Calu3 (cell line): Measurements from ENCODE around the gene DLL4. TPM values are rescaled to one million over a fixed set of nuclear protein-coding genes. Genes with fewer than 3 reads are reported as not detected.

ENCODE experiments used
- BruUV-seq: library from RNA; stranded (reverse); fragments of 400-500 nt; replicated peaks from 2 replicates; lab custom pipeline; 2021; lab: Mats Ljungman, UMichigan
- CTCF ChIA-PET: fragments of 300-600 bp; sonication (Branson Sonifier 250); formaldehyde crosslinking; loops from one replicate; lab custom pipeline; 2022; ENCODE audit warnings: antibody characterized with exemption; lab: Charles Lee
- DNase-seq: peaks from one replicate; pipeline ENCODE4 v3.0.0; 2022
- H3K27ac Mint-ChIP-seq: one replicate; pipeline ENCODE4 v1.8.0; 2022; ENCODE audit warnings: mixed read lengths; ENCODE audit not compliant: unreplicated experiment
- H3K27me3 Mint-ChIP-seq: one replicate; pipeline ENCODE4 v1.8.0; 2022; ENCODE audit warnings: mixed read lengths; ENCODE audit not compliant: unreplicated experiment
- H3K36me3 Mint-ChIP-seq: one replicate; pipeline ENCODE4 v1.8.0; 2022; ENCODE audit warnings: mild to moderate bottlenecking, moderate library complexity, mixed read lengths; ENCODE audit not compliant: insufficient read depth, unreplicated experiment
- H3K4me1 Mint-ChIP-seq: one replicate; pipeline ENCODE4 v1.8.0; 2022; ENCODE audit warnings: mild to moderate bottlenecking, low read depth, mixed read lengths; ENCODE audit not compliant: unreplicated experiment
- H3K4me3 Mint-ChIP-seq: one replicate; pipeline ENCODE4 v1.8.0; 2022; ENCODE audit warnings: mild to moderate bottlenecking, low read depth, moderate library complexity, mixed read lengths; ENCODE audit not compliant: unreplicated experiment
- H3K9me3 Mint-ChIP-seq: one replicate; pipeline ENCODE4 v1.8.0; 2022; ENCODE audit warnings: low read depth, mixed read lengths; ENCODE audit not compliant: unreplicated experiment
- intact Hi-C: fragments of 100-400 bp; cut with micrococcal nuclease; formaldehyde crosslinking; loops from one replicate; pipeline ENCODE4 v1.10.0; 2022; ENCODE audit not compliant: unreplicated experiment
- total RNA-seq: library from RNA; stranded (reverse); gene quantifications from 2 replicates; pipeline ENCODE4 v1.2.3, GENCODE V29; 2022
- TF ChIP-seq, protein P1 (sequence below): fragments of 200-600 bp; IDR thresholded peaks from one replicate; pipeline ENCODE4 v1.8.0; 2022; ENCODE audit warnings: antibody characterized with exemption; ENCODE audit not compliant: unreplicated experiment

The DLL4 gene
- total RNA-seq, 1 experiment from 2014 or later = not detected

DNA sequence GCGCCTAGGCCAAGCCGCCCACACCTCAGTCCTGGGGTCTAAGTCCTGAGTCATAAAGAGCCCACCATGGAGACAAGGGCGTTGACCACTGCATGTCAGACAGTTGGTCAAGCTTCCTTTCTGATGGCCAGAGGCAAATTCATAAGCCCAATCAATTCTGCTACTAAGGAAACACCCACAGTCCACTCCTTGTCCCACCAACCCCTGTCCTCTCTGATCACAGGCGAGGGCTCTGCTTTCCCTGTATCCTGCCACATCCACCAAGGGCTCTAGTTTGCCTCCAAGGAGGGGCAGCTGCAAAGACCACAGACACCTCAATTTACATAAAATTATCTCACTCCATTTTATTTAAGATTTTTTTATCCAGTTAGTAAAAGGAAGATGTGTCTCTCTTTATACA is 49.4 kb downstream of the DLL4 start:
- Mint-ChIP-seq H3K4me1 (no peaks in the 10 kb centered on the region), H3K27me3 (no peaks in the 10 kb centered on the region), H3K36me3 (peaks cover 14% of the 10 kb centered on the region), H3K9me3 (no peaks in the 10 kb centered on the region), H3K27ac (no peak overlapping the region), H3K4me3 (no peak overlapping the region)
- CTCF ChIA-PET = no interaction called here
- BruUV-seq = no TSS peak
- intact Hi-C loops = no loop called here
- TF ChIP-seq, protein P1, sequence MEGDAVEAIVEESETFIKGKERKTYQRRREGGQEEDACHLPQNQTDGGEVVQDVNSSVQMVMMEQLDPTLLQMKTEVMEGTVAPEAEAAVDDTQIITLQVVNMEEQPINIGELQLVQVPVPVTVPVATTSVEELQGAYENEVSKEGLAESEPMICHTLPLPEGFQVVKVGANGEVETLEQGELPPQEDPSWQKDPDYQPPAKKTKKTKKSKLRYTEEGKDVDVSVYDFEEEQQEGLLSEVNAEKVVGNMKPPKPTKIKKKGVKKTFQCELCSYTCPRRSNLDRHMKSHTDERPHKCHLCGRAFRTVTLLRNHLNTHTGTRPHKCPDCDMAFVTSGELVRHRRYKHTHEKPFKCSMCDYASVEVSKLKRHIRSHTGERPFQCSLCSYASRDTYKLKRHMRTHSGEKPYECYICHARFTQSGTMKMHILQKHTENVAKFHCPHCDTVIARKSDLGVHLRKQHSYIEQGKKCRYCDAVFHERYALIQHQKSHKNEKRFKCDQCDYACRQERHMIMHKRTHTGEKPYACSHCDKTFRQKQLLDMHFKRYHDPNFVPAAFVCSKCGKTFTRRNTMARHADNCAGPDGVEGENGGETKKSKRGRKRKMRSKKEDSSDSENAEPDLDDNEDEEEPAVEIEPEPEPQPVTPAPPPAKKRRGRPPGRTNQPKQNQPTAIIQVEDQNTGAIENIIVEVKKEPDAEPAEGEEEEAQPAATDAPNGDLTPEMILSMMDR = no peak
- no peak for DNase-seq

- no peak for DNase-seq
- no peaks in the 10 kb centered on the region for H3K4me1 Mint-ChIP-seq
- H3K36me3 Mint-ChIP-seq = peaks cover 21% of the 10 kb centered on the region
- no peak overlapping the region for H3K4me3 Mint-ChIP-seq
- intact Hi-C loops = no loop called here
- CTCF ChIA-PET = no interaction called here
- TF ChIP-seq, protein P1 = no peak
- no peaks in the 10 kb centered on the region for H3K27me3 Mint-ChIP-seq
- peak overlapping the region; percentile 50 for H3K27ac Mint-ChIP-seq
- BruUV-seq = no TSS peak
- no peaks in the 10 kb centered on the region for H3K9me3 Mint-ChIP-seq
Measured at GRCh38 chr15:40981186-40981585, 52.0 kb downstream of the DLL4 start.

GRCh38 chr15:40982855-40983254 is 53.7 kb downstream of the DLL4 start:
- H3K9me3 Mint-ChIP-seq = no peaks in the 10 kb centered on the region
- H3K4me3 Mint-ChIP-seq = no peak overlapping the region
- DNase-seq = no peak
- peaks cover 26% of the 10 kb centered on the region for H3K36me3 Mint-ChIP-seq
- no TSS peak for BruUV-seq
- no peaks in the 10 kb centered on the region for H3K27me3 Mint-ChIP-seq
- CTCF ChIA-PET = no interaction called here
- H3K27ac Mint-ChIP-seq = no peak overlapping the region
- intact Hi-C loops = no loop called here
- H3K4me1 Mint-ChIP-seq = no peaks in the 10 kb centered on the region
- TF ChIP-seq, protein P1 = no peak

DNA sequence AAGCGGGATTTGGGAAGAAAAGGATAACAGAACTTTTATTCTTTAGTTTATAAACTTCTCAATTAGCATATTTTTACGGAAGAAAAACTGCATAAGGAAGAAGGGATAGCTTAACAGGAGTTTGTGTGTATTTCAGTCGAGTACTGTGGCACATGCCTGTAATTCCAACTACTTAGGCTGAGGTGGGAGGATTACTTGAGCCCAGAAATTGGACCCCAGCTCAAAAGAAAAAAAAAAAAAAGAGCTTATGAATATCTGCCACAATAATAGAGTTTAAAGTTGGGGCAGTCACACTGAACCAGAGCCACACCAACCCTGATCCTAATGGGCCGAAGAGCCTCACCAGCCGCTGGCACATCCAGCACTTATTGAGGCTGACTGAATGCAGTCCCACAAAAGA is 55.3 kb downstream of the DLL4 start:
- H3K4me3 Mint-ChIP-seq = no peak overlapping the region
- H3K36me3 Mint-ChIP-seq = peaks cover 18% of the 10 kb centered on the region
- H3K9me3 Mint-ChIP-seq = no peaks in the 10 kb centered on the region
- no peak overlapping the region for H3K27ac Mint-ChIP-seq
- H3K4me1 Mint-ChIP-seq = no peaks in the 10 kb centered on the region
- no TSS peak for BruUV-seq
- CTCF ChIA-PET = no interaction called here
- no peaks in the 10 kb centered on the region for H3K27me3 Mint-ChIP-seq
- TF ChIP-seq, protein P1 = no peak
- intact Hi-C loops = no loop called here
- no peak for DNase-seq

- BruUV-seq = no TSS peak
- no peaks in the 10 kb centered on the region for H3K4me1 Mint-ChIP-seq
- peaks cover 18% of the 10 kb centered on the region for H3K36me3 Mint-ChIP-seq
- TF ChIP-seq, protein P1 = no peak
- H3K27me3 Mint-ChIP-seq = no peaks in the 10 kb centered on the region
- CTCF ChIA-PET = no interaction called here
- H3K4me3 Mint-ChIP-seq = no peak overlapping the region
- H3K9me3 Mint-ChIP-seq = no peaks in the 10 kb centered on the region
- H3K27ac Mint-ChIP-seq = no peak overlapping the region
- intact Hi-C loops = no loop called here
- no peak for DNase-seq
Measured at GRCh38 chr15:40984964-40985363, 55.8 kb downstream of the DLL4 start.
